AG09319 (cell line): ENCODE data around the gene SLC7A11.

Source experiments
- DNase-seq: peaks from one replicate; pipeline ENCODE4 v3.0.0-alpha.2; 2010; ENCODE audit warnings: low read depth; ENCODE audit errors: extremely low read depth
- CTCF ChIP-seq: IDR thresholded peaks from 2 replicates; pipeline ENCODE4 v1.5.1; 2011; ENCODE audit warnings: low read depth, mild to moderate bottlenecking, inconsistent platforms, low read length, moderate library complexity

SLC7A11 gene

DNA sequence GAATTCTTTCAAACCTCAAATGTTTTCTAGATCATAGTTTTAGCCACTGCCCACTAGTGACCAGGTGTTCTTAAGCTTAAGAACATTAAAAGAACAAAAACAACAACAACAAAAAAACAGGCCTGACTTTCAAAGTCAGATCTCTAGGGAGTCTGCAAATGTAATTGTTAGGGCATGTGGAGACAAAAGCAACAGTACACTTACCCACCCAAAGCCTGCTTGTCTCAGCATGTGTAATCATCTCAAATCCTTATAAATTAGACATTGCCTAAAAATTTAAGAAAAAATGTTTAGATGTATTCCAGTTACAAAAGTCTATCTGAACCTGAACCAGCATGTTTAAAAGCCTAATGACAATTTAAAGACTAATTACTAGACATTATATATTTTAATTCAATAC is 79.9 kb downstream of the SLC7A11 start:
- no peak for TF ChIP-seq CTCF
- DNase-seq, result no peak

GRCh38 chr4:138161351-138161750 is 80.8 kb downstream of the SLC7A11 start:
- TF ChIP-seq CTCF, result no peak
- DNase-seq, result no peak

- TF ChIP-seq CTCF, result no peak
- DNase-seq, result peak; percentile 56
These were observed 83.3 kb downstream of the SLC7A11 start for GRCh38 chr4:138158746-138159297.

- no peak for DNase-seq
- TF ChIP-seq CTCF, result no peak
These were observed 101.3 kb downstream of the SLC7A11 start for GRCh38 chr4:138140879-138141278.

DNA sequence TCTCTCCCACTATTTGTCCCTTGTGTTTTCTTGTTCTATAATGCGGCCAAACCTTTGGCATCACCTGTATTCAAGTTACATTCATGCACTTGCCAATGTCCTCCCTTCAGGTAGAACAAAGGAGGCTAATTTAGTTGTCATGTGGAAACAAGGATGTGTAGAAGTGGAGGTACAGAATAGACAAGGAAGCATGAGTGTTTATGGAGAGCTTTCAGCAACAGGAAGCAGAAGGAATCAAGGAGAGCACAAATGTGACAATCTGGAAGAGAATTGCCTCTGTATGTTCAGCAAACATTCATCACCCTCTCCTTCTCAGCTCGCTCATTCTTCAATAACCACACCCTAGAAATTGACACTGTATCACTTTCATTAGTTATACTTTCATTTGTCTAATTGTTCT is 103.4 kb downstream of the SLC7A11 start:
- DNase-seq, result no peak

GRCh38 chr4:138135610-138136009 is 106.5 kb downstream of the SLC7A11 start:
- TF ChIP-seq CTCF, result no peak
- DNase-seq, result no peak

More for the DNA sequence above, 103.4 kb downstream of the SLC7A11 start:
- TF ChIP-seq CTCF, result no peak

GRCh38 chr4:138118270-138118669 is 123.9 kb downstream of the SLC7A11 start:
- no peak for TF ChIP-seq CTCF
- DNase-seq, result no peak
